H1 (cell line): ENCODE data around the gene PCDHGA8. TPM values are rescaled to one million over a fixed set of nuclear protein-coding genes. Genes with fewer than 3 reads are reported as not detected.

ENCODE experiments used
- CTCF ChIA-PET: fragments of 300-600 bp; sonication (Branson Sonifier 250); formaldehyde crosslinking; loops from one replicate; lab custom pipeline; 2021; ENCODE audit not compliant: partially characterized antibody; lab: Charles Lee
- POLR2A ChIA-PET: fragments of 300-600 bp; sonication (Branson Sonifier 250); formaldehyde crosslinking; loops from one replicate; lab custom pipeline; 2021; ENCODE audit warnings: inconsistent platforms; ENCODE audit not compliant: partially characterized antibody; lab: Charles Lee
- DNase-seq, 2 experiments: peaks; one replicate each; pipeline versions ENCODE4 v3.0.0 to v3.0.0-alpha.2; 2010 to 2022; ENCODE audit warnings: low spot score in 2 of 2, low read depth in 1 of 2, mixed read lengths in 1 of 2
- FAIRE-seq: peaks from 2 replicates; lab custom pipeline; 2011; peaks lifted over from hg19 to GRCh38; lab: Jason Lieb, UNC
- H2AFZ ChIP-seq: 2 replicates; pipeline ENCODE4 v1.8.1; 2012; ENCODE audit warnings: low read length, inconsistent platforms
- H2AK5ac ChIP-seq: 2 replicates; pipeline ENCODE4 v1.6.1; 2013; ENCODE audit warnings: low read depth, low read length
- H2BK120ac ChIP-seq: replicated peaks from 2 replicates; pipeline ENCODE3; 2013; ENCODE audit warnings: low read depth, low read length, inconsistent platforms
- H2BK12ac ChIP-seq: 2 replicates; pipeline ENCODE4 v1.6.1; 2013; ENCODE audit warnings: low read depth, low read length
- H2BK15ac ChIP-seq: 2 replicates; pipeline ENCODE4 v1.6.1; 2013; ENCODE audit warnings: low read length
- H2BK20ac ChIP-seq: 2 replicates; pipeline ENCODE4 v1.6.1; 2013; ENCODE audit warnings: low read length
- H2BK5ac ChIP-seq: 2 replicates; pipeline ENCODE4 v1.6.1; 2013; ENCODE audit warnings: low read depth, low read length
- H3K14ac ChIP-seq: 2 replicates; pipeline ENCODE4 v1.6.1; 2013; ENCODE audit warnings: inconsistent platforms; ENCODE audit not compliant: insufficient read length
- H3K18ac ChIP-seq: 2 replicates; pipeline ENCODE4 v1.6.1; 2013; ENCODE audit warnings: low read length; ENCODE audit errors: extremely low read depth
- H3K23ac ChIP-seq: 2 replicates; pipeline ENCODE4 v1.6.1; 2013; ENCODE audit warnings: inconsistent platforms; ENCODE audit not compliant: insufficient read length
- H3K23me2 ChIP-seq: 2 replicates; pipeline ENCODE4 v1.6.1; 2013; ENCODE audit warnings: low read depth, low read length
- H3K27ac ChIP-seq: 2 replicates; pipeline ENCODE4 v1.6.1; 2011; ENCODE audit warnings: low read depth, low read length, inconsistent platforms
- H3K27me3 ChIP-seq, 4 experiments: replicated peaks in 1 of 4; 1 replicate in 1 of 4; 2 replicates in 3 of 4; pipeline versions ENCODE4 v1.6.1 to v1.8.1; 2011 to 2013; ENCODE audit warnings: low read length in 3 of 4, mild to moderate bottlenecking in 3 of 4, inconsistent platforms in 2 of 4, mixed read lengths in 2 of 4, moderate library complexity in 1 of 4; ENCODE audit not compliant: control insufficient read depth in 3 of 4, insufficient read depth in 3 of 4; ENCODE audit errors: extremely low read depth in 1 of 4
- H3K36me3 ChIP-seq, 4 experiments: 2 replicates each; pipeline versions ENCODE4 v1.6.1 to v1.8.1; 2011 to 2013; ENCODE audit warnings: mild to moderate bottlenecking in 4 of 4, low read length in 3 of 4, moderate library complexity in 2 of 4, control low read depth in 1 of 4, inconsistent platforms in 1 of 4; ENCODE audit not compliant: insufficient read depth in 4 of 4, control insufficient read depth in 2 of 4
- H3K4ac ChIP-seq: replicated peaks from 2 replicates; pipeline ENCODE3; 2013; ENCODE audit warnings: low read length, low read depth, mixed read lengths, inconsistent platforms; ENCODE audit not compliant: insufficient read length
- H3K4me1 ChIP-seq, 4 experiments: replicated peaks in 1 of 4; 1 replicate in 1 of 4; 2 replicates in 3 of 4; pipeline versions ENCODE4 v1.6.1 to v1.8.1; 2011 to 2013; ENCODE audit warnings: low read length in 3 of 4, inconsistent platforms in 2 of 4, mixed read lengths in 1 of 4; ENCODE audit not compliant: insufficient read depth in 4 of 4, control insufficient read depth in 3 of 4
- H3K4me2 ChIP-seq, 2 experiments: 2 replicates each; pipeline versions ENCODE4 v1.6.1 to v1.8.1; 2011 to 2013; ENCODE audit warnings: low read depth in 2 of 2, low read length in 2 of 2, control low read depth in 1 of 2, inconsistent platforms in 1 of 2, mild to moderate bottlenecking in 1 of 2; ENCODE audit not compliant: insufficient read depth in 1 of 2
- H3K4me3 ChIP-seq, 4 experiments: fragments of 200-600, 300-600 bp in 1 of 4; sonication (generic), shearing (Covaris generic), sonication (Bioruptor Twin) in 1 of 4; 2 replicates each; pipeline versions ENCODE4 v1.5.1 to v1.8.1; 2011 to 2016; ENCODE audit warnings: low read length in 4 of 4, low read depth in 3 of 4, control low read depth in 2 of 4, inconsistent platforms in 2 of 4, mild to moderate bottlenecking in 2 of 4, mixed read lengths in 1 of 4, moderate library complexity in 1 of 4; ENCODE audit not compliant: insufficient read depth in 2 of 4; ENCODE audit errors: extremely low read depth in 1 of 4
- H3K56ac ChIP-seq: replicated peaks from 2 replicates; pipeline ENCODE3; 2013; ENCODE audit warnings: low read depth, mild to moderate bottlenecking, mixed read lengths, low read length, inconsistent platforms; ENCODE audit not compliant: insufficient read length
- H3K79me1 ChIP-seq: 2 replicates; pipeline ENCODE4 v1.6.1; 2013; ENCODE audit warnings: low read depth, low read length, control low read depth
- H3K79me2 ChIP-seq, 2 experiments: 2 replicates each; pipeline versions ENCODE4 v1.6.1 to v1.8.1; 2012 to 2013; ENCODE audit warnings: low read length in 2 of 2, mild to moderate bottlenecking in 2 of 2, inconsistent platforms in 1 of 2; ENCODE audit not compliant: insufficient read depth in 2 of 2, control insufficient read depth in 1 of 2
- H3K9ac ChIP-seq, 4 experiments: replicated peaks in 1 of 4; 1 replicate in 1 of 4; 2 replicates in 3 of 4; pipeline versions ENCODE4 v1.6.1 to v1.8.1; 2011 to 2013; ENCODE audit warnings: low read depth in 3 of 4, low read length in 3 of 4, control low read depth in 2 of 4, mild to moderate bottlenecking in 2 of 4, moderate library complexity in 2 of 4, inconsistent platforms in 1 of 4; ENCODE audit errors: extremely low read depth in 1 of 4
- H3K9me3 ChIP-seq, 2 experiments: 2 replicates each; pipeline versions ENCODE4 v1.6.1 to v1.8.1; 2012 to 2013; ENCODE audit warnings: mild to moderate bottlenecking in 2 of 2, moderate library complexity in 2 of 2, control low read depth in 1 of 2, inconsistent platforms in 1 of 2, low read depth in 1 of 2, low read length in 1 of 2, mixed read lengths in 1 of 2; ENCODE audit not compliant: insufficient read depth in 2 of 2
- H4K20me1 ChIP-seq, 2 experiments: replicated peaks in 1 of 2; 2 replicates each; pipeline versions ENCODE3 to v1.8.1; 2011 to 2013; ENCODE audit warnings: inconsistent platforms in 2 of 2, low read length in 2 of 2, mild to moderate bottlenecking in 1 of 2; ENCODE audit not compliant: insufficient read depth in 2 of 2, control insufficient read depth in 1 of 2
- H4K5ac ChIP-seq: 2 replicates; pipeline ENCODE4 v1.6.1; 2013; ENCODE audit warnings: low read length, low read depth, mixed read lengths, inconsistent platforms; ENCODE audit not compliant: insufficient read length
- H4K8ac ChIP-seq: 2 replicates; pipeline ENCODE4 v1.8.0; 2013; ENCODE audit warnings: mild to moderate bottlenecking, moderate library complexity, low read length, inconsistent platforms; ENCODE audit not compliant: insufficient read depth; ENCODE audit errors: extremely low read depth
- H4K91ac ChIP-seq: replicated peaks from 2 replicates; pipeline ENCODE3; 2013; ENCODE audit warnings: low read length, mixed read lengths, inconsistent platforms; ENCODE audit not compliant: insufficient read length
- ATF3 ChIP-seq: IDR thresholded peaks from 2 replicates; pipeline ENCODE4 v1.6.1; 2011; ENCODE audit warnings: low read depth, mild to moderate bottlenecking, low read length; ENCODE audit not compliant: insufficient read depth
- CHD1 ChIP-seq: IDR thresholded peaks from 2 replicates; pipeline ENCODE4 v1.6.1; 2012; ENCODE audit warnings: low read depth, low read length, improper control_type of control experiment
- EP300 ChIP-seq, 2 experiments: IDR thresholded peaks; 1 replicate in 1 of 2; 2 replicates in 1 of 2; pipeline ENCODE4 v1.6.1; 2011 to 2012; ENCODE audit warnings: low read depth in 2 of 2, low read length in 2 of 2, mild to moderate bottlenecking in 2 of 2, borderline replicate concordance in 1 of 2, inconsistent platforms in 1 of 2, moderate library complexity in 1 of 2
- POLR2AphosphoS5 ChIP-seq: IDR thresholded peaks from 2 replicates; pipeline ENCODE4 v1.6.1; 2011; ENCODE audit warnings: low read depth, low read length
- RAD21 ChIP-seq, 2 experiments: IDR thresholded peaks in 1 of 2; conservative IDR thresholded peaks in 1 of 2; 2 replicates each; pipeline ENCODE4 v1.6.1; 2011; ENCODE audit warnings: low read depth in 2 of 2, low read length in 2 of 2, improper control_type of control experiment in 1 of 2, inconsistent platforms in 1 of 2, mild to moderate bottlenecking in 1 of 2, moderate library complexity in 1 of 2
- SUZ12 ChIP-seq: fragments of 200-600 bp; sonication (generic); IDR thresholded peaks from 2 replicates; pipeline ENCODE4 v1.6.1; 2012; ENCODE audit warnings: mild to moderate bottlenecking, inconsistent platforms, low read length, moderate library complexity, mixed read lengths
- WGBS, 2 experiments: shearing (Covaris generic) in 1 of 2; methylation state at CpG; one replicate each; pipeline versions ENCODE4 v1.1.6 to v1.1.7; 2013 to 2015; ENCODE audit warnings: low lambda C conversion rate in 2 of 2, mixed read lengths in 2 of 2, inconsistent platforms in 1 of 2, low coverage in 1 of 2, missing lambda C conversion rate in 1 of 2; ENCODE audit not compliant: insufficient replicate concordance in 2 of 2, insufficient coverage in 1 of 2, insufficient read length in 1 of 2; ENCODE audit errors: extremely low coverage in 1 of 2, missing lambda C conversion rate in 1 of 2; 5-methylcytosine and 5-hydroxymethylcytosine counted together
- polyA plus RNA-seq, 7 experiments: library from polyadenylated mRNA; depleted of rRNA in 3 of 7; stranded (reverse) in 5 of 7; unstranded in 2 of 7; fragments of >200 nt in 5 of 7; fragments of 200-250 nt in 2 of 7; gene quantifications; 1 replicate in 5 of 7; 2 replicates in 1 of 7; 4 replicates in 1 of 7; pipeline versions ENCODE4 v1.2.1 to v1.2.3, GENCODE V29; 2011 to 2013; ENCODE audit warnings: missing spikeins in 2 of 7, mixed read lengths in 2 of 7
- total RNA-seq: library from RNA; stranded (reverse); fragmentation: NEBNext Ultra II Directional; extraction: Animal tissue kit (Norgen Biotek cat#: 25700); gene quantifications from 2 replicates; pipeline ENCODE4 v1.2.1, GENCODE V29; 2021

Gene PCDHGA8
- total and polyA plus RNA-seq, 2 of the 8 experiments (the other 6 are each of a cell fraction or from before 2014, with no cell fraction given): 0.79 to 1.4 TPM

- H3K56ac ChIP-seq: no peak overlapping the region
- no peak overlapping the region for H3K4me2 ChIP-seq
- no peak overlapping the region for H4K5ac ChIP-seq
- H3K36me3 ChIP-seq: peaks cover 0 to 12% (median 0%) of the 10 kb centered on the region in 4 experiments; a peak in 1 of 8 replicates
- no peak overlapping the region for H4K91ac ChIP-seq
- H3K9ac ChIP-seq: no peak overlapping the region
- no peak overlapping the region for H2BK20ac ChIP-seq
- no peak overlapping the region for H2AFZ ChIP-seq
- no peak overlapping the region for H2BK5ac ChIP-seq
- no peak overlapping the region for H3K14ac ChIP-seq
- peaks cover 2% of the 10 kb centered on the region; the same call in 1 of the 2 replicates for H3K23me2 ChIP-seq
- no peak overlapping the region for H2BK120ac ChIP-seq
- WGBS, 2 experiments: 88% methylated on average over 22 of the region's 22 CpGs; no CpG with 5 or more reads in 1 of the 2 experiments
- H3K4ac ChIP-seq: no peak overlapping the region
- ChIA-PET CTCF (interaction anchor here (0.6 to 23.3 kb wide), 17 partner anchors 10 to 248 kb away, joined by 3 to 1236 read pairs (median 4); partner anchors contain the start of genes PCDHGA10, PCDHGA11, PCDHGA8 and PCDHGB1), POLR2A (no interaction called here)
- H3K23ac ChIP-seq: no peak overlapping the region
- DNase-seq (no peak), FAIRE-seq (no peak)
- no peak overlapping the region for H2BK15ac ChIP-seq
- TF ChIP-seq ATF3: no peak
- TF ChIP-seq POLR2AphosphoS5: no peak
- no peak for TF ChIP-seq CHD1
- no peak for TF ChIP-seq RAD21 (IDR thresholded peaks at IDR 0.05 in 1 of 2, conservative IDR thresholded peaks at IDR 0.05 in 1 of 2; ENCODE audit: low read depth in 2 of 2, low read length in 2 of 2)
- no peak for TF ChIP-seq SUZ12
- no peak for TF ChIP-seq EP300 (IDR thresholded peaks at IDR 0.05; ENCODE audit: borderline replicate concordance in 1 of 2, low read depth in 2 of 2, low read length in 2 of 2)
- H3K27ac ChIP-seq: no peak overlapping the region
- H3K4me3 ChIP-seq: no peak overlapping the region
- no peaks in the 10 kb centered on the region for H3K4me1 ChIP-seq
- H3K18ac ChIP-seq: no peak overlapping the region
- H4K20me1 ChIP-seq: no peaks in the 10 kb centered on the region
- no peaks in the 10 kb centered on the region for H3K27me3 ChIP-seq
- H2BK12ac ChIP-seq: no peak overlapping the region
- no peak overlapping the region for H4K8ac ChIP-seq
- no peaks in the 10 kb centered on the region for H3K79me1 ChIP-seq
- H3K79me2 ChIP-seq: no peaks in the 10 kb centered on the region
- no peak overlapping the region for H2AK5ac ChIP-seq
- peaks cover 26 to 40% of the 10 kb centered on the region in 2 experiments for H3K9me3 ChIP-seq
These were observed 11.0 kb downstream of the PCDHGA8 start for GRCh38 chr5:141403387-141403786.
